ENCODE measurements around the gene CASP2.
"Not testable (repeated sequence)": the region's sequence is repeated elsewhere in the genome, so short reads cannot be mapped to it uniquely, and the experiment has no call there.

Gene CASP2

DNA sequence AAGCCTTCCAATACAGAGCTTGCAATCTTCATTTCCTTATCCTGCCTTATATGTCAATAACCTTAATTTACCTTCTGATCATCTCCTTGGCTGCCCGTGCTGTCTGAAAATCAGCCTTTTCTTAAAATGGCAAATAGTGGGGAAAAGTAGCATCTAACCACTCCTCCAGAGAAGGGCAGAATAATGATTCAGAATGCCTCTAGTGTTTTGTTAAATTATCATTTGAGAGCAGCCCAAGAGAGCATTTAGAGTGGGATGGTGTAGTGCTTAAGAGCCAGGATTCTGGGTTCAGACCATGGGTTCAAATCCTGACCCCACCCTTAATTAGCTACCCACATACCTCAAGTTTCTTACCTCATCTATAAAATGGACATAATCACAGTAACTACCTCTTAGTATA, 8.0 kb upstream of the CASP2 start:
- Mint-ChIP-seq H3K4me1 (peaks cover 30 to 47% of the 10 kb centered on the region in 2 donors), H3K4me3 (peak overlapping the region; percentile 70 to 81), H3K9me3 (no peaks in the 10 kb centered on the region), H3K27ac (peak overlapping the region; percentile 88), H3K36me3 (peaks cover 0 to 5% of the 10 kb centered on the region in 2 donors), H3K27me3 (no peaks in the 10 kb centered on the region)
- ATAC-seq (replicated peaks), result peak; percentile 24 to 34
- no peak for DNase-seq

DNA sequence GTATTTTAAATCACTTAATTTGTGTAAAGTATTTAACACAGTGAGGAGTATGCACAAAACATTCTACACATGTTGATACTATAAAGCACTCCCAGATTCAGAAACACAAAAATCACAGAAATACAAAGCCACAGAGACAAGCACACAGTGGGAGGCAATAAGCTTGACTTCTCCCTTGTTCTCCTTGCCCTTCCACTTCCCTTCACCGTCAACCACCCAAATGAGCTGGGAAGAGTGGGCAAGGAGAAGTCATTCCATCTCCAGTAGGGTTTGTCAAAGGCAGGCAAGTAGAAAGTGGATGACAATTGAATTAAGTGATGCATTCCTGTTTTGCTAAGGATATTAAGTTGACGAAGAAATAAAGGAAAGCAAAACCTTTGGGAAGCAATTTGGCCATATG, 7.6 kb upstream of the CASP2 start:
- Mint-ChIP-seq H3K4me3 (peak overlapping the region; percentile 70 to 81), H3K4me1 (peaks cover 30 to 47% of the 10 kb centered on the region in 2 donors), H3K27me3 (no peaks in the 10 kb centered on the region), H3K27ac (peak overlapping the region; percentile 78), H3K36me3 (peaks cover 0 to 5% of the 10 kb centered on the region in 2 donors), H3K9me3 (no peaks in the 10 kb centered on the region)
- DNase-seq (no peak), ATAC-seq (replicated peaks) (no peak)

DNA sequence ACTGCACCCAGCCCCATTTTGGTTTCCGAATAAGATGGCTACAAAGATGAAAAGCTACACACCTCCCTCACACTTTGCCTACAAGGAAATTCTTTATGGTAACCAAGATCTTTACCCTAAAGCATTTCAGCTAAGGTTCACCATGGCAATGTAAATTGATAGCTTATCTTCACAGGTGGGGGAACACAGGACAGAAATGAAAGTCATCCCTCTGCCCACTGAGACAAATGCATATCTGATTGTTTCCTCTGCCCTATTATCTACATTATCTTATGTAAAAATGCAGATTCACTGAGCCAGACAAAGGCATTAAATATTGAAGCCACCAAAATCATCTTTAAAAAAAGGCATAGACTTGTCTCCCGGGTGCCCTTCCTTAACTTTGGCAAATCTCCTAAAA, 6.6 kb upstream of the CASP2 start:
- ATAC-seq (replicated peaks) (no peak), DNase-seq (no peak)
- Mint-ChIP-seq H3K4me1 (peaks cover 30 to 47% of the 10 kb centered on the region in 2 donors), H3K27ac (no peak overlapping the region), H3K27me3 (no peaks in the 10 kb centered on the region), H3K9me3 (no peaks in the 10 kb centered on the region), H3K4me3 (no peak overlapping the region), H3K36me3 (peaks cover 0 to 5% of the 10 kb centered on the region in 2 donors)

DNA sequence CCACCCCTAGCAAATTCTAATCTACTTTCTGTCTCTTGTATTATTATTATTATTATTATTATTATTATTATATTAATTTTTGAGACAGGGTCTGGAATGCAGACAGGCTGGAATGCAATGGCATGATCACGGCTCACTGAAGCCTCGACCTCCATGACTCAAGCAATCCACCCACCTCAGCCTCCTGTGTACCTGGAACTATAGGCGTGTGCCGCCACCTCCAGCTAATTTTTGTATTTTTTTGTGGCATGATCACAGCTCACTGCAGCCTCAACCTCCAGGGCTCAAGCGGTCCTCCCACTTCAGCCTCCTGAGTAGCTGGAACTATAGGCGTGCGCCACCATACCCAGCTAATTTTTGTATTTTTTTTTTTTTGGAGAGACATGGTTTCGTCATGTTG, 6.0 kb upstream of the CASP2 start:
- Mint-ChIP-seq H3K4me1 (peaks cover 30 to 47% of the 10 kb centered on the region in 2 donors), H3K36me3 (peaks cover 2 to 8% of the 10 kb centered on the region in 2 donors), H3K27me3 (no peaks in the 10 kb centered on the region), H3K9me3 (peaks cover 0 to 2% of the 10 kb centered on the region in 2 donors), H3K4me3 (no peak overlapping the region), H3K27ac (no peak overlapping the region)
- ATAC-seq (replicated peaks) (no peak), DNase-seq (no peak)

DNA sequence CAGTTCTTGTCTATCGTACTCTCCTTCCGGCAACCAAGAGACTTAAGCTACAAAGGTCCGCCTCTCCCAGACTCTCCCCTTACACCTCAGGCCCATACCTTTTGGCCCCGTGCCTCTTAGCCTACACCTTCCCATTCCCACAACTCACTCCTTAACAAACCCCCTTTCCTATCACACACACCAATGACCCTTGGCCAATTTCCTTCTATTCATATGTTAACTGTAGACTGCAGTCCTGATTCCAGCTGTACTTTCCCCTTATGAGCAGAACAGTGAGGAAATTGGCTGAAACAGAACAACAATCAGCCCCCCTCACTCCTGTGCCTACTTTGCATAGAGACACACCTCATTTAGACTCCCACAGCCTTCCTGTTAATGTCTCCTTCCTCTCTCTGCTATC, 4.8 kb upstream of the CASP2 start:
- DNase-seq (no peak), ATAC-seq (replicated peaks) (no peak)
- Mint-ChIP-seq H3K27ac (peak overlapping the region; percentile 0), H3K27me3 (no peaks in the 10 kb centered on the region), H3K4me1 (peaks cover 34 to 53% of the 10 kb centered on the region in 2 donors), H3K4me3 (peak overlapping the region; percentile 8 to 26), H3K36me3 (peaks cover 2 to 12% of the 10 kb centered on the region in 2 donors), H3K9me3 (peaks cover 2 to 4% of the 10 kb centered on the region in 2 donors)

DNA sequence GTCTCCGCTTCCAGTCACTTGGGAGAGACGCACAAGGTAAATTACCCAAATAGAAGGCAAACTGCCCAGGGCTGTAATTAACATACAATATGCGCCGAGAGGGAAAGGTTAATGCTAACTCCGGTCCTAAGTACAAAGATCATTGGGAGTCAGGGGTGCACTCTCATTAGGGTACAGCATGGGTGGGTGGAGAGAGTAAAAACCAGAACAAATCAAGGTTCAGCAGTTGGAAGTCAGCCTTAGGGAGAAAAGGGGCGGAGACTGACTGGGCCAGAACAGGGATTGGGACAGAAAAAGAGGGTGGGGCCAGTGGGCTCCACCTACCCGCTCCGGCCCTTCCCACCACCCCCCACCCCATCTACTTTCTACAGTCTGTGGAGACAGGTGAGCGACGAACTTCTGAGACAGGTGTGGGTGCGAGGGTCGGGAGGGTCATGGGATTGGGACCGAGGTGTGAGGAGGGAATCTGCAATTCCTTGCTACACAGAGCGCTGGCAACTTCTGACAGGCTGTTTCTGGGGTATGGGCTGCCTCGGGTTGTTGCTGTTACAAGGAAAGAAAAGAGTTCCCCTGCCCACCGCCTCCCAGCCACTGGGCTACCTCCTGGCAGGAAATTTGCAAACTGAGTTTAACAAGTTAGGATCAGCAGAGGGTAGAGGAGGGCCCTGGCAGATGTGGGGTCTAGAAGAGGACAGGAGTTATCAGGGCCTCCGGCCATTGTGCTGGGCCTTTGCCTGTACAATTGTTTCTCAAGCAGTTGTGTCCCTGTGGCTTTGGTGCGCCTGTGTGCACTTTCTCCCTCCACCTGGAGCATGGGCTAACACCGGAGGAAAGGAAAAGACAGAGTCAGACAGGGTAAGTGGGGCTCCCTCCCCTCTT, 3.3 kb upstream of the CASP2 start, which contains the start of gene TMEM139:
TMEM139 (plus strand) TSS at position 368 of the 879 bp plus-strand sequence. CDS start 1,000 bp downstream, outside the sequence.
- Mint-ChIP-seq H3K27ac (peak within 1 kb of the TSS; percentile 70), H3K36me3 (peaks cover 3 to 18% of the 10 kb centered on the region in 2 donors), H3K4me1 (peaks cover 32 to 50% of the 10 kb centered on the region in 2 donors), H3K4me3 (peak within 1 kb of the TSS; percentile 8 to 26), H3K27me3 (no peaks in the 10 kb centered on the region), H3K9me3 (peaks cover 2 to 4% of the 10 kb centered on the region in 2 donors)
- ATAC-seq (replicated peaks) (no peak), DNase-seq (no peak)

DNA sequence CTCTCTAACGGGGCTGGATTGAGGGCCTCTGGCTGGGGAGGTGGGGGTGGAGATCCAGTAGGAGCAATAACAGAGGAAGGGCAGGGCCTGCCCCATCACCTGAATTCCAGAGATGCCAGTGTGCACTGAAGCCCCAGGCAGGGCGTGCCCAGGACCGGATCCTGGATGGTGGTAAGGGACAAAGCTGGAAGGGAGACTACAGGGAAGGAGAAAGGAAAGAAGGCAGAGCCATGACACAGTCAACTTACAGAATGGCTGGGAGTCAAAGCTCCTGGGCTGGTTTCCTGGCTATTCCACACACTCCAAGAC, 2.7 kb upstream of the CASP2 start:
- H3K9me3 Mint-ChIP-seq, result peaks cover 2 to 4% of the 10 kb centered on the region in 2 donors
- peaks cover 3 to 20% of the 10 kb centered on the region in 2 donors for H3K36me3 Mint-ChIP-seq
- H3K4me3 Mint-ChIP-seq, result no peak overlapping the region
- DNase-seq (no peak), ATAC-seq (replicated peaks) (no peak)
- no peak overlapping the region for H3K27ac Mint-ChIP-seq
- H3K4me1 Mint-ChIP-seq, result peaks cover 30 to 49% of the 10 kb centered on the region in 2 donors
- no peaks in the 10 kb centered on the region for H3K27me3 Mint-ChIP-seq

DNA sequence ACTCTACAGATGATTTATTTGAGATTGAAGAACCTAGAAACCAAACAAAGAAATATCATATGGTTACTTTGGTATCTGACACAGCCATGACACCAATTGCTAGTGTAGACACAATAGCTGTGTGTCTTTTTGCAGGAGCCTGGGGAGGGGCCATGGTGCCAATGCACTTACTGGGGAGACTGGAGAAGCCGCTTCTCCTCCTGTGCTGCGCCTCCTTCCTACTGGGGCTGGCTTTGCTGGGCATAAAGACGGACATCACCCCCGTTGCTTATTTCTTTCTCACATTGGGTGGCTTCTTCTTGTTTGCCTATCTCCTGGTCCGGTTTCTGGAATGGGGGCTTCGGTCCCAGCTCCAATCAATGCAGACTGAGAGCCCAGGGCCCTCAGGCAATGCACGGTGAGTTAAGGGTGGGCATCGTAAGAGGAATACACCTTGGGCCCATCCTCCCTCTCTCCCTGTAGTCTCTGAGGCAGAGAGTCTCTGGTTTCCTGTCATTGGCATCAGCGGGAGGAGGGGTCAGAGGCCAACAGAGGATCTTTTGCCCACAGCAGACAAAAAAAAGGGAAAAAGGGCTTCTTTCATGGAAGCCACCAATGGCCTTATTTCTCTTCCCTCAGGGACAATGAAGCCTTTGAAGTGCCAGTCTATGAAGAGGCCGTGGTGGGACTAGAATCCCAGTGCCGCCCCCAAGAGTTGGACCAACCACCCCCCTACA, 2.2 kb upstream of the CASP2 start:
- peaks cover 29 to 48% of the 10 kb centered on the region in 2 donors for H3K4me1 Mint-ChIP-seq
- no peak for DNase-seq
- no peak overlapping the region for H3K4me3 Mint-ChIP-seq
- peaks cover 2 to 4% of the 10 kb centered on the region in 2 donors for H3K9me3 Mint-ChIP-seq
- H3K27ac Mint-ChIP-seq, result no peak overlapping the region
- H3K36me3 Mint-ChIP-seq, result peaks cover 3 to 20% of the 10 kb centered on the region in 2 donors
- ATAC-seq (replicated peaks), result no peak
- no peaks in the 10 kb centered on the region for H3K27me3 Mint-ChIP-seq

DNA sequence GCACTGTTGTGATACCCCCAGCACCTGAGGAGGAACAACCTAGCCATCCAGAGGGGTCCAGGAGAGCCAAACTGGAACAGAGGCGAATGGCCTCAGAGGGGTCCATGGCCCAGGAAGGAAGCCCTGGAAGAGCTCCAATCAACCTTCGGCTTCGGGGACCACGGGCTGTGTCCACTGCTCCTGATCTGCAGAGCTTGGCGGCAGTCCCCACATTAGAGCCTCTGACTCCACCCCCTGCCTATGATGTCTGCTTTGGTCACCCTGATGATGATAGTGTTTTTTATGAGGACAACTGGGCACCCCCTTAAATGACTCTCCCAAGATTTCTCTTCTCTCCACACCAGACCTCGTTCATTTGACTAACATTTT, 1.6 kb upstream of the CASP2 start:
- DNase-seq (no peak), ATAC-seq (replicated peaks) (no peak)
- no peak overlapping the region for H3K27ac Mint-ChIP-seq
- peaks cover 32 to 51% of the 10 kb centered on the region in 2 donors for H3K4me1 Mint-ChIP-seq
- no peak overlapping the region for H3K4me3 Mint-ChIP-seq
- no peaks in the 10 kb centered on the region for H3K27me3 Mint-ChIP-seq
- H3K9me3 Mint-ChIP-seq, result peaks cover 2 to 4% of the 10 kb centered on the region in 2 donors
- H3K36me3 Mint-ChIP-seq, result peaks cover 7 to 24% of the 10 kb centered on the region in 2 donors

DNA sequence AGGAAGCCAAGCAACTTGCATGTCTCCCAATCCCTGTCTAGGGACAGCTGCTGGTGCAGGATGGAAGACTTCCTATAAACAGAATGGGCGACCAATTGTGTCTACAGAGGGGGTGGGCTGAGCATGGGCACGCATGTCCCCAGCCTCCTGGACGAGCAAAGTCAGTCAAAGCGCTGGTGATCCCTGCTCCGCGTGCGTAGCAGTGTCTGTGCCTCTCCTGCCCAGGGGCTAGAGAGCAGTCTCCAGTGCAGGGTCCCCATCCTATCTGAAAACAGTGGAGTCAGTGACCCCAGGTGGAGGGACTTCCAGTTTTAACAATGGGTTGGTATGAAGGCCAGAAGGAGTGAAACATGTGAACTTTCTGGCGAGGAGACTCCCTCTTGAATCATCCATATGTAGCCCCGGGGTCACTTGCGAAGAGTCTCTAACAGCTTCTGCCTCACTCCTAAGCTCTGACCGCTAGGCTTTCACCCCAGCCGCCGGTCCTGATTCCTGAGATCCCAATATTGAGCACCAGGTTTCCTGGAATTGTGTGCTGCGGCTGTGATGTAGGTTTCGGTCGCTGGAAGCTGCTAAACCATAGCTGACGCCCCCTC, 714 bp upstream of the CASP2 start:
- peaks cover 13 to 32% of the 10 kb centered on the region in 2 donors for H3K36me3 Mint-ChIP-seq
- peaks cover 2 to 4% of the 10 kb centered on the region in 2 donors for H3K9me3 Mint-ChIP-seq
- H3K4me1 Mint-ChIP-seq, result peaks cover 37 to 48% of the 10 kb centered on the region in 2 donors

DNA sequence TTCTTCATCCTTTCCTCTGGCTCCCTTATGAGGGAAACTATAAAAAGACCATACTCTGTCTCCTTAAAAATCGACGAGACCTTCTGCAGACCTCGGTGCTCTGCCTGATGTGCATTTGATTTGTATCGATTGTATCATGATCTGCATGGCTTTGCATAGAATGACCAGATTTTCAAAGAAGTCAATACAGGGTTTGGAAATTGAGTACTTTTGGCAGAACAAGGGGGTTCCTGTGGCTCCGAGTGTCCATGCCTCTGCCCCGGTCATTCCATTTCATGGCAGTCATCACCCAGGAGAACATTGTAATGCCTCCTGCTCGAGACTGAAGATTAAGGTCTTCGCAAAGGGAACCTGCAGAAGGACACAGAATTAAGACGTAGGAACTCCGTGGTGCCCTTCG, 685 bp downstream of the CASP2 start:
- Mint-ChIP-seq H3K9me3 (peaks cover 2 to 4% of the 10 kb centered on the region in 2 donors), H3K4me1 (peaks cover 33 to 41% of the 10 kb centered on the region in 2 donors), H3K36me3 (peaks cover 18 to 44% of the 10 kb centered on the region in 2 donors), H3K27me3 (no peaks in the 10 kb centered on the region), H3K4me3 (peak overlapping the region; percentile 97 to 98), H3K27ac (peak overlapping the region; percentile 93)
- DNase-seq (no peak), ATAC-seq (replicated peaks) (no peak)

More for the DNA sequence above, 714 bp upstream of the CASP2 start:
- Mint-ChIP-seq H3K4me3 (peak overlapping the region; percentile 97 to 98), H3K27me3 (no peaks in the 10 kb centered on the region), H3K27ac (peak overlapping the region; percentile 97)
- ATAC-seq (replicated peaks) (no peak), DNase-seq (no peak)

DNA sequence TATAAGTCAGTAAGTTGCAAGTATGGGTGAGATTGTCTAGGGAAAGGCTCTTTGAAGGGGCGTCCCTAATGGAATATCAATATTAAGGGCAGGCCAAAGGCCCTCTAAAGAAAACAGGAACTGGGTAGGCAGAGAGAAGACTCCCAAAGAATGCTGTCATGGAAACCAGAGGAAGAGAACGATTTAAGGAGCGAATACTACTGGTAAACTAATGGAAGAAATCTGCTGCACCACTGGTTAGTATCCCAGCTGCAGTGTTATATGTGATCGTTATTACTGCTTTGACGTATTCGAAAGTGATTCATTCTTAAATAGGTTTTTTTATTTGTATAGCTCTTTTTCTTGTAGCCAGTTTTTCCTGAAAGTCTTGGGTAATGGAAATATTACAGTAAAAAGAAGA, 1.3 kb downstream of the CASP2 start:
- no peaks in the 10 kb centered on the region for H3K27me3 Mint-ChIP-seq
- H3K27ac Mint-ChIP-seq, result peak overlapping the region; percentile 93
- peak overlapping the region; percentile 97 to 98 for H3K4me3 Mint-ChIP-seq
- peaks cover 29 to 41% of the 10 kb centered on the region in 2 donors for H3K4me1 Mint-ChIP-seq
- H3K36me3 Mint-ChIP-seq, result peaks cover 22 to 47% of the 10 kb centered on the region in 2 donors
- peaks cover 2 to 4% of the 10 kb centered on the region in 2 donors for H3K9me3 Mint-ChIP-seq
- DNase-seq (no peak), ATAC-seq (replicated peaks) (no peak)

DNA sequence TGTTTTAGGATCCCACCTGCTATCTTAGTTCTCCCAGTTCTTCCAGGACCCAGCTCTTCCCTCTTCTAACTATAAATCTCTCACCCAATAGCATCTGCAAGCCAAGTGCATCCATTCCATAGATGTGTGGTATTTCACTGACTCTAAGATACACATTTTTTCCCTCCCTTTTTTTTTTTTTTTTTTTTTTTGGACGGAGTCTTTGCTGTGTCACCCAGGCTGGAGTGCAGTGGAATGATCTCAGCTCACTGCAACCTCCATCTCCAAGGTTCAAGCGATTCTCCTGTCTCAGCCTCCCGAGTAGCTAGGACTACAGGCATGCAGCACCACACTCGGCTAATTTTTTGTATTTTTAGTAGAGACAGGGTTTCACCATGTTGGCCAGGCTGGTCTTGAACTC, 1.7 kb downstream of the CASP2 start:
- not testable (repeated sequence) for H3K9me3 Mint-ChIP-seq; DNase-seq; H3K27me3 Mint-ChIP-seq; ATAC-seq (replicated peaks)
- Mint-ChIP-seq H3K4me3 (peak overlapping the region; percentile 79 to 98), H3K4me1 (peaks cover 29 to 40% of the 10 kb centered on the region in 2 donors), H3K27ac (peak overlapping the region; percentile 76), H3K36me3 (peaks cover 26 to 48% of the 10 kb centered on the region in 2 donors)

DNA sequence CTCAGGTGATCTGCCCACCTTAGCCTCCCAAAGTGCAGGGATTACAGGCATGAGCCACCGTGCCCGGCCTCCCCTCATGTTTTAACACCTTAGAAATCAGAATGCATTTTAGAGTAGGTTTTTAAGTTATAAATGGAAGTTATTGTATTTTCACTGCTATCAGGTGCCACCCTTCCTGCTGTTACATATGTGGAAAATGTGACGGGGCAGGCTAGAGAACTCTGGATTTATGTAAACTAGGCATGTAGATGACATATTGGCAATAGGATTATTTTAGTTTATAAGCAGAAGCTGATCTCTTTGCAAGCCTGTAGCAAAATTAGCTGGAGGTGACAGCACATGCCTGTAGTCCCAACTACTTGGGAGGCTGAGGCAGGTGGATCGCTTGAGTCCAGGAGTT, 2.1 kb downstream of the CASP2 start:
- peaks cover 27 to 42% of the 10 kb centered on the region in 2 donors for H3K4me1 Mint-ChIP-seq
- peaks cover 29 to 49% of the 10 kb centered on the region in 2 donors for H3K36me3 Mint-ChIP-seq
- no peak overlapping the region for H3K27ac Mint-ChIP-seq

More for the DNA sequence above, 2.1 kb downstream of the CASP2 start:
- no peak for ATAC-seq (replicated peaks)
- Mint-ChIP-seq H3K4me3 (peak overlapping the region; percentile 79 to 98), H3K9me3 (peaks cover 2 to 4% of the 10 kb centered on the region in 2 donors), H3K27me3 (no peaks in the 10 kb centered on the region)
- DNase-seq, result no peak
